Activated naive CD4-positive, alpha-beta T cell treated with anti-CD3 and anti-CD28 coated beads for 36 hours (primary cell): Measurements from ENCODE around the gene INSL3. TPM values are rescaled to one million over a fixed set of nuclear protein-coding genes. Genes with fewer than 3 reads are reported as not detected.

Source experiments
- CTCF ChIA-PET: fragments of 350-600 bp; sonication (Branson Sonifier 250); formaldehyde crosslinking; loops from one replicate; lab custom pipeline; 2021; ENCODE audit warnings: antibody characterized with exemption; lab: Charles Lee
- DNase-seq: peaks from one replicate; pipeline ENCODE4 v3.0.0-alpha.2; 2020
- H3K27ac Mint-ChIP-seq: one replicate; pipeline ENCODE4 v1.8.0; 2021; ENCODE audit warnings: mild to moderate bottlenecking, mixed read lengths
- H3K27me3 Mint-ChIP-seq: one replicate; pipeline ENCODE4 v1.8.0; 2021; ENCODE audit warnings: low read depth, mixed read lengths
- H3K36me3 Mint-ChIP-seq: one replicate; pipeline ENCODE4 v1.8.0; 2021; ENCODE audit warnings: low read depth, mixed read lengths
- H3K4me1 Mint-ChIP-seq: one replicate; pipeline ENCODE4 v1.8.0; 2021; ENCODE audit warnings: low read depth, mixed read lengths
- H3K4me3 Mint-ChIP-seq: one replicate; pipeline ENCODE4 v1.8.0; 2021; ENCODE audit warnings: mild to moderate bottlenecking, moderate library complexity, mixed read lengths
- H3K9me3 Mint-ChIP-seq: one replicate; pipeline ENCODE4 v1.8.0; 2021; ENCODE audit warnings: mixed read lengths
- intact Hi-C: fragments of 100-400 bp; cut with micrococcal nuclease; formaldehyde crosslinking; loops from one replicate; pipeline ENCODE4 v1.15.1; 2023
- total RNA-seq, 2 experiments: library from RNA; stranded (reverse); gene quantifications; one replicate each; pipeline ENCODE4 v1.2.3, GENCODE V29; 2021

INSL3 gene
- total RNA-seq, 2 experiments from 2014 or later = 5.7 to 5.9 TPM

- peak overlapping the region; percentile 92 for H3K4me3 Mint-ChIP-seq
- peaks cover 34% of the 10 kb centered on the region for H3K4me1 Mint-ChIP-seq
- CTCF ChIA-PET = interaction anchor here (1.6 to 3.6 kb wide), 5 partner anchors 11 to 137 kb away, joined by 7 to 70 read pairs (median 15); partner anchors contain the start of genes CCDC124 and SLC5A5
- H3K36me3 Mint-ChIP-seq = peaks cover 37% of the 10 kb centered on the region
- no peaks in the 10 kb centered on the region for H3K27me3 Mint-ChIP-seq
- intact Hi-C loops = no loop called here
- H3K27ac Mint-ChIP-seq = peak overlapping the region; percentile 96
- no peaks in the 10 kb centered on the region for H3K9me3 Mint-ChIP-seq
- no peak for DNase-seq
Observed at GRCh38 chr19:17860331-17860992, 39.1 kb upstream of the INSL3 start.

GRCh38 chr19:17859533-17860330 is 38.4 kb upstream of the INSL3 start, which contains the start of gene RPL18A:
Gene RPL18A, plus strand, starts transcription at chr19:17859910. Its CDS starts 47 bp downstream, at chr19:17859957.
- intact Hi-C loops = loop anchor here (1.0 to 5.0 kb wide), 10 partner anchors 9 to 387 kb away; partner anchors contain the start of genes COLGALT1, PGLS and SLC27A1

GRCh38 chr19:17855280-17856152 is 34.2 kb upstream of the INSL3 start:
- peaks cover 12% of the 10 kb centered on the region for H3K36me3 Mint-ChIP-seq
- H3K9me3 Mint-ChIP-seq = no peaks in the 10 kb centered on the region
- no peaks in the 10 kb centered on the region for H3K27me3 Mint-ChIP-seq
- peak overlapping the region; percentile 5 for H3K4me3 Mint-ChIP-seq
- DNase-seq = peak; percentile 96
- no peak overlapping the region for H3K27ac Mint-ChIP-seq
- H3K4me1 Mint-ChIP-seq = peaks cover 24% of the 10 kb centered on the region
- CTCF ChIA-PET = interaction anchor here (0.5 to 4.2 kb wide), 18 partner anchors 8 to 158 kb away, joined by 3 to 17 read pairs (median 4); partner anchors contain the start of genes CCDC124 and JAK3
- intact Hi-C loops = loop anchor here (1.0 to 5.0 kb wide), 9 partner anchors 65 to 403 kb away; partner anchors contain the start of genes COLGALT1, PGLS and SLC27A1

More at GRCh38 chr19:17859533-17860330, 38.4 kb upstream of the INSL3 start, which contains the start of gene RPL18A:
- H3K27me3 Mint-ChIP-seq = no peaks in the 10 kb centered on the region
- CTCF ChIA-PET = interaction anchor here (0.6 to 3.6 kb wide), 22 partner anchors 10 to 529 kb away, joined by 3 to 70 read pairs (median 4); partner anchors contain the start of genes CCDC124, JAK3 and SLC5A5
- H3K4me3 Mint-ChIP-seq = peak within 1 kb of the TSS; percentile 92
- peak within 1 kb of the TSS; percentile 96 for H3K27ac Mint-ChIP-seq
- H3K4me1 Mint-ChIP-seq = peaks cover 37% of the 10 kb centered on the region
- DNase-seq = peak; percentile 100
- no peaks in the 10 kb centered on the region for H3K9me3 Mint-ChIP-seq
- peaks cover 37% of the 10 kb centered on the region for H3K36me3 Mint-ChIP-seq

GRCh38 chr19:17854061-17854460 is 32.7 kb upstream of the INSL3 start:
- CTCF ChIA-PET = interaction anchor here (0.6 to 4.2 kb wide), 7 partner anchors 50 to 247 kb away, joined by 3 to 17 read pairs (median 4); partner anchors contain the start of gene CCDC124
- no peak overlapping the region for H3K27ac Mint-ChIP-seq
- DNase-seq = no peak
- H3K36me3 Mint-ChIP-seq = peaks cover 2% of the 10 kb centered on the region
- no peak overlapping the region for H3K4me3 Mint-ChIP-seq
- H3K9me3 Mint-ChIP-seq = no peaks in the 10 kb centered on the region
- peaks cover 32% of the 10 kb centered on the region for H3K4me1 Mint-ChIP-seq
- H3K27me3 Mint-ChIP-seq = no peaks in the 10 kb centered on the region
- intact Hi-C loops = loop anchor here (2.0 kb wide), 1 partner anchor 401 kb away; no protein-coding TSS in a partner anchor

- Mint-ChIP-seq H3K9me3 (no peaks in the 10 kb centered on the region), H3K27me3 (no peaks in the 10 kb centered on the region), H3K27ac (peak overlapping the region; percentile 94), H3K4me1 (peaks cover 64% of the 10 kb centered on the region), H3K4me3 (peak overlapping the region; percentile 94), H3K36me3 (peaks cover 32% of the 10 kb centered on the region)
- DNase-seq = no peak
- CTCF ChIA-PET = interaction anchor here (0.7 to 3.0 kb wide), 3 partner anchors 11 to 1577 kb away, joined by 3 to 42 read pairs (median 4); partner anchors contain the start of gene RPL18A
- intact Hi-C loops = no loop called here
Observed at GRCh38 chr19:17848595-17849292, 27.4 kb upstream of the INSL3 start.

GRCh38 chr19:17847538-17848366 is 26.4 kb upstream of the INSL3 start, which contains the start of gene JAK3:
Gene JAK3, minus strand, starts transcription at chr19:17847982. Its CDS starts 3,565 bp downstream, at chr19:17844417.
- no peaks in the 10 kb centered on the region for H3K9me3 Mint-ChIP-seq
- peaks cover 70% of the 10 kb centered on the region for H3K4me1 Mint-ChIP-seq
- peak; percentile 97 for DNase-seq
- H3K27me3 Mint-ChIP-seq = no peaks in the 10 kb centered on the region
- CTCF ChIA-PET = interaction anchor here (0.6 to 0.9 kb wide), 4 partner anchors 8 to 746 kb away, joined by 3 to 4 read pairs (median 4); partner anchors contain the start of gene RPL18A
- peak within 1 kb of the TSS; percentile 94 for H3K27ac Mint-ChIP-seq
- intact Hi-C loops = loop anchor here (2.0 kb wide), 1 partner anchor 51 kb away; no protein-coding TSS in a partner anchor
- peak within 1 kb of the TSS; percentile 94 for H3K4me3 Mint-ChIP-seq
- peaks cover 40% of the 10 kb centered on the region for H3K36me3 Mint-ChIP-seq

GRCh38 chr19:17846146-17846545 is 24.8 kb upstream of the INSL3 start:
- peaks cover 47% of the 10 kb centered on the region for H3K36me3 Mint-ChIP-seq

GRCh38 chr19:17843908-17844490 is 22.7 kb upstream of the INSL3 start:
- intact Hi-C loops = no loop called here
- Mint-ChIP-seq H3K36me3 (peaks cover 61% of the 10 kb centered on the region), H3K4me1 (peaks cover 49% of the 10 kb centered on the region), H3K4me3 (no peak overlapping the region), H3K27me3 (no peaks in the 10 kb centered on the region), H3K27ac (peak overlapping the region; percentile 94), H3K9me3 (no peaks in the 10 kb centered on the region)
- no peak for DNase-seq
- CTCF ChIA-PET = interaction anchor here (0.7 to 0.9 kb wide), 2 partner anchors 47 to 248 kb away, joined by 3 read pairs; no protein-coding TSS in a partner anchor

More at GRCh38 chr19:17846146-17846545, 24.8 kb upstream of the INSL3 start:
- no peaks in the 10 kb centered on the region for H3K27me3 Mint-ChIP-seq
- intact Hi-C loops = loop anchor here (2.0 kb wide), 1 partner anchor 49 kb away; no protein-coding TSS in a partner anchor
- peak; percentile 68 for DNase-seq
- peaks cover 65% of the 10 kb centered on the region for H3K4me1 Mint-ChIP-seq
- no peaks in the 10 kb centered on the region for H3K9me3 Mint-ChIP-seq
- peak overlapping the region; percentile 94 for H3K4me3 Mint-ChIP-seq
- H3K27ac Mint-ChIP-seq = peak overlapping the region; percentile 94
- CTCF ChIA-PET = no interaction called here

- Mint-ChIP-seq H3K4me1 (peaks cover 43% of the 10 kb centered on the region), H3K36me3 (peaks cover 65% of the 10 kb centered on the region)
Observed at GRCh38 chr19:17843292-17843827, 22.0 kb upstream of the INSL3 start.

More at GRCh38 chr19:17843292-17843827, 22.0 kb upstream of the INSL3 start:
- Mint-ChIP-seq H3K4me3 (no peak overlapping the region), H3K27ac (peak overlapping the region; percentile 63), H3K27me3 (no peaks in the 10 kb centered on the region), H3K9me3 (no peaks in the 10 kb centered on the region)
- CTCF ChIA-PET = interaction anchor here (0.6 to 0.9 kb wide), 4 partner anchors 12 to 249 kb away, joined by 3 to 5 read pairs (median 3); no protein-coding TSS in a partner anchor
- intact Hi-C loops = no loop called here
- no peak for DNase-seq
